ENCODE measurements around the gene RPE65. TPM values are rescaled to one million over a fixed set of nuclear protein-coding genes. Genes with fewer than 3 reads are reported as not detected.
A peak's percentile ranks its signal among the peaks of the same experiment; 100 is the strongest.

RPE65 gene
- total RNA-seq, 1 experiment from 2014 or later = not detected

DNA sequence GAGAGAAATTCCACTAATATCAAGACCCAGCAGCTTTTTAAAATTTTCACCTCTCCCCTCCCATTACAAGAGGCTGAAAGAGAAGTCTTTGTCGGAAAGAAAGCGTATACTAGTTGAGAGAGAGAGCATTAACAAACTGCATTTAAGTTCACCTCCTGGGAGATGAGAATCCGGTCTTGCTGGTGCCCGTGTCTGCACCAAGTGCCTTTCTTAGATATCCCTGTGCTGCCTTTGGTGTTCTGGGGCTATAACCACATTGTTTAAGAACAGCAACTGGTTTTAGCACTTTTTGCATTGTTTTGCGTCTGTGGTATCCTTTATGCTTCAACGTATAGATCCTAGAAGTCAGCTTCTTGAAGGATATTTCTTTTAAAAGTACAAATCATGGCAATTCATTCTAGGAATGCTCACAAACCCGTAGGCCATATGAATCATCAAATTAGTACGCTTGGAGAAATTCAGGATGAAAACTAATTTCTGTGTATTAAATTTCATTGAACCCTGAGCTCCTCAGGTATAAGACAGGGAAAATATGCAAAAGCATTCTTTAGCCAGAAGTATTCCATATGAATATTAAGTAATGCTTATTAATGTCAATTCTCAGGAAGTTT, 3.4 kb upstream of the RPE65 start (continued):
- TF ChIP-seq, protein P1, sequence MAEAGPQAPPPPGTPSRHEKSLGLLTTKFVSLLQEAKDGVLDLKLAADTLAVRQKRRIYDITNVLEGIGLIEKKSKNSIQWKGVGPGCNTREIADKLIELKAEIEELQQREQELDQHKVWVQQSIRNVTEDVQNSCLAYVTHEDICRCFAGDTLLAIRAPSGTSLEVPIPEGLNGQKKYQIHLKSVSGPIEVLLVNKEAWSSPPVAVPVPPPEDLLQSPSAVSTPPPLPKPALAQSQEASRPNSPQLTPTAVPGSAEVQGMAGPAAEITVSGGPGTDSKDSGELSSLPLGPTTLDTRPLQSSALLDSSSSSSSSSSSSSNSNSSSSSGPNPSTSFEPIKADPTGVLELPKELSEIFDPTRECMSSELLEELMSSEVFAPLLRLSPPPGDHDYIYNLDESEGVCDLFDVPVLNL (CRISPR knock-in tag; IDR thresholded peaks at IDR 0.05; ENCODE audit: borderline replicate concordance, low read depth) = no peak
- TF ChIP-seq ZNF121 (CRISPR knock-in tag; IDR thresholded peaks at IDR 0.05) (no peak), ZNF317 (CRISPR knock-in tag; IDR thresholded peaks at IDR 0.05; ENCODE audit: borderline replicate concordance, low read depth) (no peak), GABPB1 (CRISPR knock-in tag; IDR thresholded peaks at IDR 0.05) (no peak), SMAD4 (CRISPR knock-in tag; IDR thresholded peaks at IDR 0.05) (no peak), CREM (CRISPR knock-in tag; IDR thresholded peaks at IDR 0.05) (no peak)
- TF ChIP-seq, protein P2, sequence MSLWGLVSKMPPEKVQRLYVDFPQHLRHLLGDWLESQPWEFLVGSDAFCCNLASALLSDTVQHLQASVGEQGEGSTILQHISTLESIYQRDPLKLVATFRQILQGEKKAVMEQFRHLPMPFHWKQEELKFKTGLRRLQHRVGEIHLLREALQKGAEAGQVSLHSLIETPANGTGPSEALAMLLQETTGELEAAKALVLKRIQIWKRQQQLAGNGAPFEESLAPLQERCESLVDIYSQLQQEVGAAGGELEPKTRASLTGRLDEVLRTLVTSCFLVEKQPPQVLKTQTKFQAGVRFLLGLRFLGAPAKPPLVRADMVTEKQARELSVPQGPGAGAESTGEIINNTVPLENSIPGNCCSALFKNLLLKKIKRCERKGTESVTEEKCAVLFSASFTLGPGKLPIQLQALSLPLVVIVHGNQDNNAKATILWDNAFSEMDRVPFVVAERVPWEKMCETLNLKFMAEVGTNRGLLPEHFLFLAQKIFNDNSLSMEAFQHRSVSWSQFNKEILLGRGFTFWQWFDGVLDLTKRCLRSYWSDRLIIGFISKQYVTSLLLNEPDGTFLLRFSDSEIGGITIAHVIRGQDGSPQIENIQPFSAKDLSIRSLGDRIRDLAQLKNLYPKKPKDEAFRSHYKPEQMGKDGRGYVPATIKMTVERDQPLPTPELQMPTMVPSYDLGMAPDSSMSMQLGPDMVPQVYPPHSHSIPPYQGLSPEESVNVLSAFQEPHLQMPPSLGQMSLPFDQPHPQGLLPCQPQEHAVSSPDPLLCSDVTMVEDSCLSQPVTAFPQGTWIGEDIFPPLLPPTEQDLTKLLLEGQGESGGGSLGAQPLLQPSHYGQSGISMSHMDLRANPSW (CRISPR knock-in tag; conservative IDR thresholded peaks at IDR 0.05; ENCODE audit: low read depth) = no peak
- TF ChIP-seq, protein P3, sequence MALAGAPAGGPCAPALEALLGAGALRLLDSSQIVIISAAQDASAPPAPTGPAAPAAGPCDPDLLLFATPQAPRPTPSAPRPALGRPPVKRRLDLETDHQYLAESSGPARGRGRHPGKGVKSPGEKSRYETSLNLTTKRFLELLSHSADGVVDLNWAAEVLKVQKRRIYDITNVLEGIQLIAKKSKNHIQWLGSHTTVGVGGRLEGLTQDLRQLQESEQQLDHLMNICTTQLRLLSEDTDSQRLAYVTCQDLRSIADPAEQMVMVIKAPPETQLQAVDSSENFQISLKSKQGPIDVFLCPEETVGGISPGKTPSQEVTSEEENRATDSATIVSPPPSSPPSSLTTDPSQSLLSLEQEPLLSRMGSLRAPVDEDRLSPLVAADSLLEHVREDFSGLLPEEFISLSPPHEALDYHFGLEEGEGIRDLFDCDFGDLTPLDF (CRISPR knock-in tag; IDR thresholded peaks at IDR 0.05) = no peak
- TF ChIP-seq, protein P4, sequence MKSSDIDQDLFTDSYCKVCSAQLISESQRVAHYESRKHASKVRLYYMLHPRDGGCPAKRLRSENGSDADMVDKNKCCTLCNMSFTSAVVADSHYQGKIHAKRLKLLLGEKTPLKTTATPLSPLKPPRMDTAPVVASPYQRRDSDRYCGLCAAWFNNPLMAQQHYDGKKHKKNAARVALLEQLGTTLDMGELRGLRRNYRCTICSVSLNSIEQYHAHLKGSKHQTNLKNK (CRISPR knock-in tag; IDR thresholded peaks at IDR 0.05) = no peak

DNA sequence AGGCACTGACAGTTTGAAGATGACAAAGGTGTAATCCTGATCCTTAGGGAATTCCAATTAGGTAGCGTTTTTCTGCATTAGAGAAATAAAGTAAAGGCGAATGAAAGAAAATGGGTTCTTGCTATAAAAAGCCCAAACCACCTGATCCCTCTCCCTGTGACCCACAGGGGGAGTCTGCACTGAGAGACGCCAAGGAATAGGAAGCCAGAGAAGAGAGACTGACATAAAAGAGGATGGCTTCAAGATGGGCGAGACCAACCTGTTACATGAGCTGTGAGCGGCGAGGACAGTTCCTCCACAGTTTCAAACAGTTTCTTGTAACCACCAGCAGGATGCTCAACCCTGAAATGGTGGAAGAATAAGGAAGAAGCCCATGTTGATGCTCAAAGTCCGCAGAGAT, 1.4 kb downstream of the RPE65 start:
- CTCF ChIA-PET = interaction anchor here (0.7 to 1.6 kb wide), 5 partner anchors 19 to 663 kb away, joined by 3 to 5 read pairs (median 3); partner anchors contain the start of gene DEPDC1
- ATAC-seq = peak; percentile 97
- Mint-ChIP-seq H3K27ac (no peak overlapping the region), H3K9me3 (no peaks in the 10 kb centered on the region), H3K27me3 (ENCODE audit: low read depth) (no peaks in the 10 kb centered on the region), H3K4me1 (peaks cover 14% of the 10 kb centered on the region), H3K4me3 (no peak overlapping the region), H3K36me3 (no peaks in the 10 kb centered on the region)
- peak; percentile 22 for DNase-seq (ENCODE audit: low spot score)
- no peak for TF ChIP-seq ELF4 (CRISPR knock-in tag; IDR thresholded peaks at IDR 0.05; ENCODE audit: low read depth)
- TF ChIP-seq, protein P1 (CRISPR knock-in tag; IDR thresholded peaks at IDR 0.05; ENCODE audit: borderline replicate concordance, low read depth) = no peak
- TF ChIP-seq, protein P5, sequence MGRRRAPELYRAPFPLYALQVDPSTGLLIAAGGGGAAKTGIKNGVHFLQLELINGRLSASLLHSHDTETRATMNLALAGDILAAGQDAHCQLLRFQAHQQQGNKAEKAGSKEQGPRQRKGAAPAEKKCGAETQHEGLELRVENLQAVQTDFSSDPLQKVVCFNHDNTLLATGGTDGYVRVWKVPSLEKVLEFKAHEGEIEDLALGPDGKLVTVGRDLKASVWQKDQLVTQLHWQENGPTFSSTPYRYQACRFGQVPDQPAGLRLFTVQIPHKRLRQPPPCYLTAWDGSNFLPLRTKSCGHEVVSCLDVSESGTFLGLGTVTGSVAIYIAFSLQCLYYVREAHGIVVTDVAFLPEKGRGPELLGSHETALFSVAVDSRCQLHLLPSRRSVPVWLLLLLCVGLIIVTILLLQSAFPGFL (CRISPR knock-in tag; IDR thresholded peaks at IDR 0.05; ENCODE audit: borderline replicate concordance) = no peak
- no peak for TF ChIP-seq TCF7 (CRISPR knock-in tag; IDR thresholded peaks at IDR 0.05; ENCODE audit: low read depth)
- no peak for TF ChIP-seq ESRRA (CRISPR knock-in tag; IDR thresholded peaks at IDR 0.05; ENCODE audit: borderline replicate concordance)
- POLR2A ChIA-PET = no interaction called here

DNA sequence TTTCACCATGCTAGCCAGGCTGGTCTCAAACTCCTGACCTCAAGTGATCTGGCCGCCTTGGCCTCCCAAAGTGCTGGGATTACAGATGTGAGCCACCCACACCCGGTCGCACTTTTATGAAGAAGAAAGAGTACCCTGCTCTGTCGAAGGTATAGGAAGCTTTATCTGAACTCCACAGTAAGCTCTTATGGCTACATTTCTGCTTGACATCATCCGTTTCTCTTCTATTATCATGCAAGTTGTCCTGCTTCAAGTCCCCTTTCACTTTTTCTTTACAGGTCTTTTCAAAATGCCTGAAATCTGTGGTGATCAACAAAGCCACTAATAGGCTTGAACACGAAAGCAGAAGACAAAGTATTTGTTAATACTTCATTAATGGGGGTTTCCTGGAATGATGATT, 4.0 kb downstream of the RPE65 start:
- Mint-ChIP-seq H3K27me3 (ENCODE audit: low read depth) (no peaks in the 10 kb centered on the region), H3K4me3 (no peak overlapping the region), H3K36me3 (no peaks in the 10 kb centered on the region), H3K9me3 (no peaks in the 10 kb centered on the region), H3K27ac (no peak overlapping the region), H3K4me1 (peaks cover 12% of the 10 kb centered on the region)
- no peak for ATAC-seq
- ChIA-PET CTCF (no interaction called here), POLR2A (no interaction called here)
- no peak for DNase-seq (ENCODE audit: low spot score)
- TF ChIP-seq, protein P6, sequence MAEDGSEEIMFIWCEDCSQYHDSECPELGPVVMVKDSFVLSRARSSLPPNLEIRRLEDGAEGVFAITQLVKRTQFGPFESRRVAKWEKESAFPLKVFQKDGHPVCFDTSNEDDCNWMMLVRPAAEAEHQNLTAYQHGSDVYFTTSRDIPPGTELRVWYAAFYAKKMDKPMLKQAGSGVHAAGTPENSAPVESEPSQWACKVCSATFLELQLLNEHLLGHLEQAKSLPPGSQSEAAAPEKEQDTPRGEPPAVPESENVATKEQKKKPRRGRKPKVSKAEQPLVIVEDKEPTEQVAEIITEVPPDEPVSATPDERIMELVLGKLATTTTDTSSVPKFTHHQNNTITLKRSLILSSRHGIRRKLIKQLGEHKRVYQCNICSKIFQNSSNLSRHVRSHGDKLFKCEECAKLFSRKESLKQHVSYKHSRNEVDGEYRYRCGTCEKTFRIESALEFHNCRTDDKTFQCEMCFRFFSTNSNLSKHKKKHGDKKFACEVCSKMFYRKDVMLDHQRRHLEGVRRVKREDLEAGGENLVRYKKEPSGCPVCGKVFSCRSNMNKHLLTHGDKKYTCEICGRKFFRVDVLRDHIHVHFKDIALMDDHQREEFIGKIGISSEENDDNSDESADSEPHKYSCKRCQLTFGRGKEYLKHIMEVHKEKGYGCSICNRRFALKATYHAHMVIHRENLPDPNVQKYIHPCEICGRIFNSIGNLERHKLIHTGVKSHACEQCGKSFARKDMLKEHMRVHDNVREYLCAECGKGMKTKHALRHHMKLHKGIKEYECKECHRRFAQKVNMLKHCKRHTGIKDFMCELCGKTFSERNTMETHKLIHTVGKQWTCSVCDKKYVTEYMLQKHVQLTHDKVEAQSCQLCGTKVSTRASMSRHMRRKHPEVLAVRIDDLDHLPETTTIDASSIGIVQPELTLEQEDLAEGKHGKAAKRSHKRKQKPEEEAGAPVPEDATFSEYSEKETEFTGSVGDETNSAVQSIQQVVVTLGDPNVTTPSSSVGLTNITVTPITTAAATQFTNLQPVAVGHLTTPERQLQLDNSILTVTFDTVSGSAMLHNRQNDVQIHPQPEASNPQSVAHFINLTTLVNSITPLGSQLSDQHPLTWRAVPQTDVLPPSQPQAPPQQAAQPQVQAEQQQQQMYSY (CRISPR knock-in tag; IDR thresholded peaks at IDR 0.05) = no peak

Measured in WTC11 (cell line).